K562 treated with DMSO at 1 percent for 12 hours (cell line): ENCODE data around the gene RAB15. TPM values are rescaled to one million over a fixed set of nuclear protein-coding genes. Genes with fewer than 3 reads are reported as not detected.

Experiments used
- total RNA-seq: library from RNA; unstranded; fragments of 300-600 nt; gene quantifications from 2 replicates; pipeline ENCODE4 v1.2.3, GENCODE V29; 2022; ENCODE audit not compliant: insufficient read depth

RAB15 gene
- 0.26 TPM in 1 of 2 replicates, not detected in the other for total RNA-seq

GRCh38 chr14:64971943-64972791, at the start of gene RAB15:
Gene RAB15 (minus strand): TSS chr14:64972336. CDS start chr14:64972076, 260 bp downstream.

GRCh38 chr14:64986648-64987437, 14.7 kb upstream of the RAB15 start, which contains the start of gene FNTB:
Gene FNTB (plus strand): TSS chr14:64986895. CDS start chr14:64986954, 59 bp downstream.

GRCh38 chr14:64942531-64943111, 29.5 kb downstream of the RAB15 start, which contains the start of gene GPX2:
Gene GPX2 (minus strand): TSS chr14:64942745. CDS start chr14:64942726, 19 bp downstream.

GRCh38 chr14:64914237-64915028, 57.7 kb downstream of the RAB15 start, which contains the start of gene CHURC1:
Gene CHURC1 (plus strand): TSS chr14:64914455. CDS start chr14:64914496, 41 bp downstream.

Other genes starting within 250 kb of the RAB15 start
- gene SPTB, start 92.4 kb downstream of the RAB15 start, total RNA-seq, result 3.8 and 10.2 TPM in 2 replicates
- 31.4 and 33.8 TPM in 2 replicates for gene CHURC1, start 57.9 kb downstream of the RAB15 start, total RNA-seq
- not detected in 2 replicates for gene GPX2, start 29.6 kb downstream of the RAB15 start, total RNA-seq
- 6.9 and 11.2 TPM in 2 replicates for gene FNTB, start 14.6 kb upstream of the RAB15 start, total RNA-seq
- 25.1 and 66.0 TPM in 2 replicates for gene MAX, start 130.2 kb upstream of the RAB15 start, total RNA-seq